NCI-H82 treated with DMSO at 0.1 percent for 48 hours (cell line): Measurements from ENCODE around the gene PTX3.

Source experiments
- DNase-seq: peaks from one replicate; lab custom pipeline; 2025; ENCODE audit not compliant: unreplicated experiment; lab: John Stamatoyannopoulos, UW

Gene PTX3

GRCh38 chr3:157420606-157421130 lies 16.0 kb upstream of the PTX3 start:
- DNase-seq, result no peak

DNA sequence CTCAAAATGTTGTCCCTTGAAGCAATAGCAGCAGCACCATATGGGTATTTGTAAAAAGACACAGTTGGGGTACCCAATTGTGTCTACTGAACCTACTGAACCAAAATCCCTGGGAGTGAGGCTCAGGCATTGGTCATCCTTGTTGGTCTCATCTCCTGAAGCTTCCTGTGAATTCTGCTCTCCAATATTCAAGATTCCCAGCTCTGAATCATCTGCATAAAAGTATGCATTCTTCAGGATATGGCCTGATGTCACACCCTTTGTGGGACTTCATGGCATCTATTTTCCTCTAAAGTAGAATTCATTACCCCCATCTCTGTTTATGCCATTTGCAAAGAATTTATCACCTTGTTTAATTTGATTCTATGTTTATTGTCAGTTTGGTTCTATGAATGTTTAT lies 13.3 kb upstream of the PTX3 start:
- DNase-seq, result no peak

DNA sequence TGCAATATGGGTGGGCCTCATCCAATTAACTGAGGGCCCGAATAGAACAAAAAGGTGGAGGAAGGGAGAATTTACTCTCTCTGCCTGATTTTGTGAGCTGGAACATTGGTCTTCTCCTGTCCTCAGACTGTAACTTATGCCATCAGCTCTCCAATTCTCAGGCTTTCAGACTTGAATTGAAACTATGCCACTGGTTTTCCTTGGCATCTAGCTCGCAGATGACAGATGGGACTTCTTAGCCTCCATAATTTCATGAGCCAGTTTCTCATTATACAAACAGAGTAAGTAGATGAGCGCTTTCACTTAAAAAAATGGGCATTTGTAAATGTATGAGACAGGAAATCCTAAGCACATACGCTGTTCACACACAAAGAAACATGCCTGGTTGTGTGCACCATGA lies 8.7 kb upstream of the PTX3 start:
- DNase-seq, result peak; percentile 53

GRCh38 chr3:157428853-157429252 lies 7.8 kb upstream of the PTX3 start:
- DNase-seq, result no peak

GRCh38 chr3:157429708-157430107 lies 6.9 kb upstream of the PTX3 start:
- DNase-seq, result no peak

DNA sequence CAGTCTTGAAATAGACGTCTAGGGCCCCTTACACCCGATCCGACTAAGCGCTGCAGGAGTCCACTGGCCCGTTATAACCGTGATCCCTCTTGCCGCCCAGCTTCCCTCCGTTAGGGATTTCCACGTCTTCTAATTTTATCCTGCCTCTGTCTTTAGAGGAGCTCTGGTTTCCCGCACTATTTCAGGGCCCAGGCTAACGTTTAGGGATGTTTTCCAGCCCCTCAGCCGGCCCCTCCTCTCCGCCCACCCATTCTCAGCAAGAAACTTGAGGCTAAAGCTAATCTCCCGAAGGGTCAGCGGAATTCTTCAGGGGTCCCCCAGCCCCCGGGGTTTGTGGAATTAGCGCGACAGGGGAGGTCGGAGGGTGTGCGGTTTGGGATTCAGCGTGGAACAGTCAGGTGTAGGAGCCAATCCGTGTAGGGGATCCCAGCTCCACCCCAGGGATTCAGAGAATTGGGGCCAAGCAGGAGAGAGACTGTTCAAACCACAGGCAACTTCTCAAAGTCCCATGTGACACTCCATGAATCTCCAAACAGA lies 1.6 kb downstream of the PTX3 start:
- peak; percentile 51 for DNase-seq

- no peak for DNase-seq
These were observed 4.5 kb downstream of the PTX3 start for GRCh38 chr3:157441102-157441624.

- no peak for DNase-seq
These were observed 6.1 kb downstream of the PTX3 start for GRCh38 chr3:157442729-157443128.

DNA sequence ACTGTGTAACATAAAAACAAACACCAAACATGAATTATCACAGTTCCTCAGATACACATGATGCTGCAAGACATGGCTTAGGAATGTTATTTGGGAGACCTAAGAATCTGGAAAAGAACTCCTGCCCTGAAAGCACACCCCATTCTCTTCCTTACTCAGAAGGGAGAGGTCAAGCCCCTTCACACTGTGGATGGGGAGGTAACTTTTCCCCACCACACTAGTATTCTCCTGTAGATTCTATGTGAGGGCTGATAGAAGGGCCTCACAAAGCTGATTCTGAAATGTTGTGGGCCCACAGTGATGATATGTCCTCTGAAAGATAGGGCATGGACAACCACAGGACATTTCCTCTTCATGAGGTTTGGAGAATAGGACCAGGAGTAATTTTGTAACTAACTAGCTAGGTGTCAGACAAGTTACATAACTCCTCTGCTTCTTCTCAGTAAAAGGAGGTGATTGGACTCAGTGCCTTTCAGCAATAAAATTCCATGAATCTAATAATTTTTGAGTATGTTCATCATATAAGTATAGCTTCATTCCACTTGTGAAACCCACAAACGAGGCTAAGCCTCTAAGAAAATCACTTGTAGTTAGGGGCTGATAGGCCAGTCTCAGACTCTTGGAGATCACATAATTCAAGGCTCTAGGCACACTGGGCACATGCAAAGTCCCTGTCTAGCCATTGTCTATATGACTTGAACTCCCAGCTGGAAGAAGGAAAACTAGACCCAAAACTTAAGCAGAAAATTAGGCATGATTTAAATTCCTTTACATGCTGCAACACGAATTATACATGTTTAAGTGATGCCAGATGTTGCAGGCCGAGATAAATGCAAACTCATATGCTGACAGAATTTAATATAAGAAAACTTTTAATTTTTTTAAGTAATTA lies 7.5 kb downstream of the PTX3 start:
- no peak for DNase-seq

DNA sequence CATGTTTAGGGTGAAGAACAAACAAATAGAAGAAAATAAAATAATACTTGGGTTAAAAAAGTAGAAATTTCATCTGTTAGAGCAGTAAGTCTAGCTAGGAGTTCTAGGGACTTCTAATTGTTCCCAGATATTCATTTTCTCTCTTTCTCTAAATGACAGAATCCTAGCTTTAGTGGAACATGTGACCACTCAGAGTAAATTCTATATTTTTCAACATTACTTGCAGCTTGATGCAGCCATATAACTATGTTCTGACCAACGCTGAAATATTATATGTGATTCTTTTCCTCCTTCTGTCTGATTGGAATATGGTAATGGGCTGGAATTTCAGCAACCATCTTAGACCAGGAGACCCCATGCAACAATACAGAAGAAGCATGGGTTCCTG lies 8.1 kb downstream of the PTX3 start:
- no peak for DNase-seq

DNA sequence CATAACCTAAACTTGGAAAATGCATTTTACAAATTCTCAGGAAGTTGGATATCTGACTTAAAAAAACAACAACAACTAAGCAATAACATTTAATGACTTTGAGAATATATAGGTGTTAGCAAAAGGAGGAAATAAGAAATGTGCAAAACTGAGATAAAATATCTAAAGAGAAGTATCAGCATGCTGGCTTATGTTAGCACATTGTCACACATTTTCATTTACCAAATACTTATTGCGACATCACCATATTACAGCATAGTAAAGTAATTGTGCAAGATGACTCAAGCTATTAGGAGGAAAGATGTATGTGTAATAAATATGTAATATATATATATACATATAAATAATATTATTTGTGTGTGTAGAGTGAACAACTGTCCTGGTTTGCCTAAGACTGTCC lies 9.2 kb downstream of the PTX3 start:
- no peak for DNase-seq

DNA sequence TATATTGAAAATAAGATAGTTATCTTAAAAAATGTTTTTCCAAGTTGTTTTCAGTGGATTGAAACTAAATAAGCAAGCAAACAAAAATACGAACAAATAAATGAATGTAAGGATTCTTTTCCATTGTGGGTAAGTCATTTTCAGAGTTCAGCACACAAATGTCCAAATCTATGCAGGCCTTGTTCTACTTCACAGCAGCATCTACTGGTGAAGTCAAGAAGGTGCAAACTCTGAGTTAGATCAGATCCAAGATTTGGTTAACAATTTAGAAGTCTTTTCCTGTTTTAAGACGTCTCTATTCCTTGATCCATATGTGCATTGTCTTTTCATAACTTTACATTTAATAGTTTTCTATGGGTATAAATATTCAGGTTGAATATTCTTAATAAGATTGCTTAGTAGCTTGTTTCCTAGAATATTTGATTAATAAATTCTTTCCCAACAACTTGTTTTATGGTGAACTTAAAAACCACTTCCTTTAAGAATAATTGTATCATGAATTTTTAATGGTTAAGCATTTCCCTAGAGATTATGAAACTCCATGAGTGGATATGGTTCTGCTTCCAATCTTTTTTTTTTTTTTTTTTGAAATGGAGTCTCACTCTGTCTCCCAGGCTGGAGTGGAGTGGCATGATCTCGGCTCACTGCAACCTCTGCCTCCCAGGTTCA lies 10.5 kb downstream of the PTX3 start:
- no peak for DNase-seq

- DNase-seq, result no peak
These were observed 15.4 kb downstream of the PTX3 start for GRCh38 chr3:157452097-157452496.

GRCh38 chr3:157453824-157454223 lies 17.2 kb downstream of the PTX3 start:
- DNase-seq, result no peak

- DNase-seq, result no peak
These were observed 23.1 kb downstream of the PTX3 start for GRCh38 chr3:157459706-157460105.

DNA sequence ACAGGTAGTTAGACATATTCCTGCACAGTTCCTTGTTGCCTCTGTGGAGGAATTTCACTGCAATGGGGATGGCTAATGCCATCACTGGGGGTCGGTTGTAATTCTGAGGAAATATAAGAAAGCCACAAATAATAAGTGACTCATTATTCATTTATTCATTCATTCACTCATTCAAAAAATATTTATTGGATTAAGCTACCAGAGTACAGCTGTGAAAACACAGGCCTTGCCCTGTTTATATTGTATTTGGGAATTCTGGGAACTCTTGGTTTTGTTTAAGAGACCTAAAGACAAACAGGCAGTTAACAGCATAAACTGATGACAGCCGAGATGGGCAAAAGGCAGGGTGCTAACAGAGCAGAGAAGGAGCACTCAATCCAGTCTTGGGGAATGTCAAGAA lies 23.6 kb downstream of the PTX3 start:
- no peak for DNase-seq

- no peak for DNase-seq
These were observed 27.2 kb downstream of the PTX3 start for GRCh38 chr3:157463816-157464215.

DNA sequence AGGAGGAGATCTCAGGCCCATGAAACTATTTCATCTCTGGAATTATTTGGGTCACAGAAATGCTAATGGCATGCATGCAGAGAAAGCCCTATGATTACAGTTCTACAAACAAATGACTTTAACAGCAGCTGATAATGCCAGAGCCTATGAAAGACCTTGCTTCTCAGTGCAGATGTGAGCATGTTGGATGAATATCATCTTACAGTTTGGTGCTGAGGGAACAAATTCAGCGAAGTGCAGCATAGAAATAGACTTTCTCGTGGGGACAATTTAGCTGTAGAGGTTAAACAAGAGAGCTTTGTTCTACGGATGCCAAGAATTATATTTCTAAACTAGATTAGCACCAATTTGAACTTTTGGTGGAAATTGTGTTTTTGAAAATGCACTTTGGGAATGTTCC lies 27.7 kb downstream of the PTX3 start:
- no peak for DNase-seq

- DNase-seq, result no peak
These were observed 29.1 kb downstream of the PTX3 start for GRCh38 chr3:157465741-157466140.

GRCh38 chr3:157467200-157467599 lies 30.6 kb downstream of the PTX3 start:
- no peak for DNase-seq

DNA sequence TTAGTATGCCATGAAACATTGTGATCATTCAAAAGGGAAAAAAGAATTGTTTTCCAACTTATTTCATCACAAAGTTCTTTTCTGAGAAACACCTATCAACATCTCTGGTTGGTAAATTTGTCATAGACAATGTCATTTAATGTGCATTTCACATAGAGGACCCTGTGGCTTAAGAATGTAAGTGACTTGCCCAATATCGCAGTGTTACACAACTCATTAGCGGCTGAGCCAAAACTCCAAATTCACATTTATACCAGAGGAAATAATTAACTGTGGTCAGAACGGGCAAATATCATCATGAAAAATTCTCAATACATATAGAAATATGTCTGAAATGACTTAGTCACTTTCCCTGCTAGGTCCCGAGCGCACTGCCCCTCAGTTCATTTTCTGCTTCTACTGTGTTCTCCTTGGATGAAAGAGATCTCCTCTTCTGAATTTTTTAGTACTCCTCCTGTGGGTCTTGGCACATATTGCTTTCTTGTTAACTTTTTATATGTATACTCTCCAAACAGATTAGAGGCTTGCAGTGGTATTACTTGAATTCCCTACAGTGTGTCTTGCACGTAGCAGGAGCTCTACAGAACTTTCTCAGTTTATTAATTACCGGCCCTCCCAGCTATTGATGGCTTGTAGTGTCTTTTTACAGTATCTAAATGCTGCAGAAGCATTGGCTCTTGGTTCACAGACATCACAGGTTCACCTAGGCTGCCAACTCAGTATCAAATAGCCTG lies 33.1 kb downstream of the PTX3 start:
- DNase-seq, result no peak
